Putamen (tissue), 1 donor: Measurements from ENCODE around the gene JPH2.

ENCODE experiments used
- DNase-seq: peaks from one replicate; pipeline ENCODE4 v3.0.0-alpha.2; 2016; ENCODE audit warnings: low spot score

Gene JPH2

GRCh38 chr20:44187772-44188709, 1.1 kb upstream of the JPH2 start:
- DNase-seq: no peak

GRCh38 chr20:44186674-44187053, 324 bp downstream of the JPH2 start:
- DNase-seq: no peak

GRCh38 chr20:44186201-44186600, 787 bp downstream of the JPH2 start:
- no peak for DNase-seq

- DNase-seq: no peak
Observed at GRCh38 chr20:44185574-44185973, 1.4 kb downstream of the JPH2 start.

- no peak for DNase-seq
Observed at GRCh38 chr20:44183282-44183681, 3.7 kb downstream of the JPH2 start.

GRCh38 chr20:44182863-44183262, 4.1 kb downstream of the JPH2 start:
- no peak for DNase-seq

- no peak for DNase-seq
Observed at GRCh38 chr20:44182135-44182765, 4.7 kb downstream of the JPH2 start.

DNA sequence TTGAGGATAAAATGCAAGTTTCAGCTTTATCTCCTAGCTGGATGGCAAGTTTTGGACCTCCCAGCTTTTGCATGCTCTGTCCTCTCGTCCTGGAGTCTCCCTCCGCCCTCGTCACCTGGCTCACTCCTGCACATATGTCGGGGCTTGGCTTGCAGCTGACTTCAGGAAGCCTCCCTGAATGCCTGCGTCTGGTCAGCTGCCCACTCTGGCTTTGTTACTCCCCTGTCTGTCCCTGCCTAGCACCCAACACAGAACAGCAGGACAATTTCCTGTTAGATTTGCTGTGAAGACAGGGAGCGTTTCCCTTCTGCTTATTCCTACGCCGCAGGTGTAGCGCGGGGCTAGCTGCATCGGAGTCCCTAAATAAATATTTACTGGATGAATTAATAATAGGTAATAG, 5.4 kb downstream of the JPH2 start:
- no peak for DNase-seq

GRCh38 chr20:44180814-44181213, 6.2 kb downstream of the JPH2 start:
- DNase-seq: no peak

- no peak for DNase-seq
Observed at GRCh38 chr20:44176833-44177534, 10.0 kb downstream of the JPH2 start.

DNA sequence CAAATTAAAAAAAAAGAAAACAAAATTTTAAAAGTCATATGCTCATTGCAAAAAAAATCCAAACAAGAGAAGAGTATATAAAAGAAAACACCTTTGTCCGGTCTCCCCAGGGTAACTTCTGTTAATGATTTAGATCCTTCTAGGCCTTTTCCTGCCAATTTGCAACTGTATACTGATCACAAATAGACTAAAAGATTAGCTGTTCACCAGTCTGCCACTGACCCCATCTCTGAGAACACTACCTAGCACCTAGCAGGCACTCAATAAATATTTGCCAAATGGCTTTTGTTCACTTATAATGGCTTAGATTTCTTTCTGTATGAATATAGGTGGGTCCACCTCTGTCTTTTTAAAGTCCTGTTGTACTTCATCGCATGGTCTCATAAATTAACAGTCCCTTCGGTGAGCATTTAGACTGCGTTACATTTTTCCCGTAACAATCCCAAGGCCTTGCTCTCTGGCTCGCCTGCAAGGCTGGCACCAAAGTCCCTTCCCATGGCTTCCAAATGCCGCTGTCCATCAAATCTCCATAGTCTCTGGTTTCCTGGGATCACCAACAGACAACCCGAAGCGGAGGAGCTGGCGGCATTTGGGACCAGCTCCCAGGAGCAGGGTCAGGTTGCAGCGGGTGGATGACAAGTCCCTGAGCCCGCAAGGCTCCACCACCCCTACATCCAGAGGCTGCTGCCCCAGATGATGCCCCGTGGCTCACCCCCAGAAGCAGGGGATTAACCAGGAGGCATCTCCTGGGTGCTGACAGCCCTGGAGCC, 11.8 kb downstream of the JPH2 start:
- no peak for DNase-seq

GRCh38 chr20:44173846-44174245, 13.1 kb downstream of the JPH2 start:
- no peak for DNase-seq

GRCh38 chr20:44173116-44173515, 13.9 kb downstream of the JPH2 start:
- no peak for DNase-seq

GRCh38 chr20:44172572-44172950, 14.4 kb downstream of the JPH2 start:
- DNase-seq: no peak

DNA sequence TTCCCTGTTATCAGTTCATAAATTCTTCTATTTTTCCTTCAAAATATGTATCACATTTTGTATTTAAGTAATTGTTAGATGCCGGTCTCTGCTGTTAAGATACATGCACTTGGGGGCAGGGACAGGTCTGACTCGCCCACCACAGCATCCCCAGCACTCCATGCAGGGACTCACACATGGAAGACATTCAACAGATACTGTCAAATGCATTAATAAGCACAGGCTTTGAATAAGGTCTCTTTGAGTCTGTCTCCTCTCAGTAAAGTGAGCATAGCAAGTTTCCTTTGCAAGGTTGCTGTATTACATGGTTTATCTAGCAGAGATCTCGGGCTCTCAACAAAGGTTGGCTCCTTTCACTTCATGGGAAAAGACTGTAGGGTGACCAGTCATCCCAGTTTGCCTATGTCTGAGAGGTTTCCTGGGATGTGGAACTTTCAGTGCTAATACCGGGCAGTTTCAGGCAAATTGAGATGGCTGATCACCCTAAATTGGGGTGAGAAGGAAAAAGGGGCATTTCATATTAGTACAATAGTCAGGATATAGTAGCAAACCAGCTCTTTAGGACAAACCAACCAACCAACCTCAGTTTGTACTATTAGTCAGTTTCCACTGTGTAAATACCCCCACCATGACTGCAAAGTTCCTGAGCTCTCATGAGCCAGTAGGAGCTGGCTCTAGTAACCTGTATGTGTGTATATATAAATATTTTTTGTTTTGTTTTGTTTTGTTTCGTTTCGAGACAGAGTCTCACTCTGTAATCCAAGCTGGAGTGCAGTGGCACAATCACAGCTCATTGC, 15.0 kb downstream of the JPH2 start:
- no peak for DNase-seq

DNA sequence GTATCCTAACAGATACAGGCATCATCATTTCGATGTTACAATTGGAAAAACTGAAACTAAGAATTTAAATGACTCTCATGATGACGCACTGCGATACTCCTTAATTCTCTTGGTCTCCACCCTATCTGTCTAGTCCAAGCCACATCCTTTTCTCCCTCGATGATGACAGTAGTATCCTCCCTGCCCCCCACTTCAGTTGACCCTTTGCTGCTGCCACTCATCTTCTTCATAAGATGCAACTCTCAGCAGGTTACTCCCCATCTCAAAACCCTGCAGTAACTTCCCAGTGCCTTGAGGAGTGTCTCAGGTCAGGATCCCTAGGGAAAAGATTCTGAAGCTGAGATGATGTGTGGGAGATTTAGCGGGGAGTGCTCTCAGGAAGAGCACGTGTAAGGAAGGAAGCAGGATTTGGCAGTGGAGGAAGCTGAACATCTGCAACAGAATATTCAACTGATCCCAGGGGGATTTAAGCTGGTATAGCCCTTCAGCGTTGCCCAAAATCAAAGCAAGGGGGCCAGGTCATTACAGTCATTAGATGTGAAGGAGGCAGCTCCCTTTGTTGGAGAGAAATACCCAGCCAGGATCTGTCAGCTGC, 16.1 kb downstream of the JPH2 start:
- DNase-seq: no peak

DNA sequence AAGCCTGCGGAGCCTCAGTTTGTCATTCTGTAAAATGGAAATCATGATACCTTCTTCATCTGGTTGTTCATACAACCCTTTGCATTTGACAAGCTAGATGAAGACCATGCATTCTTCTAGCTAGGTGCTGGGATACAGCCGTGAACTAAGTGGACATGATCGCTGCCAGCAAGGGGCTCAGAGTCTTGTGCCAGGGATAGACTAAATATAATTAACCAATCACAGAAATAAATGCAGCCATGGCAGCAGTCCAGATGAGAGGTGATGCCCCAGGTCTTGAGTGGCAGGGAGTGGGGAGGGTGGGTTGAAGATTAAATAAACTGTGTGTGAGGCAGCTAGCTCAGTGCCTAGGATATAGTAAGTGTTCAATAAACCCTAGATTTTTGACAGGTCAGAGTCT, 19.3 kb downstream of the JPH2 start:
- no peak for DNase-seq

- no peak for DNase-seq
Observed at GRCh38 chr20:44166477-44166876, 20.5 kb downstream of the JPH2 start.

GRCh38 chr20:44166008-44166407, 21.0 kb downstream of the JPH2 start:
- DNase-seq: no peak

DNA sequence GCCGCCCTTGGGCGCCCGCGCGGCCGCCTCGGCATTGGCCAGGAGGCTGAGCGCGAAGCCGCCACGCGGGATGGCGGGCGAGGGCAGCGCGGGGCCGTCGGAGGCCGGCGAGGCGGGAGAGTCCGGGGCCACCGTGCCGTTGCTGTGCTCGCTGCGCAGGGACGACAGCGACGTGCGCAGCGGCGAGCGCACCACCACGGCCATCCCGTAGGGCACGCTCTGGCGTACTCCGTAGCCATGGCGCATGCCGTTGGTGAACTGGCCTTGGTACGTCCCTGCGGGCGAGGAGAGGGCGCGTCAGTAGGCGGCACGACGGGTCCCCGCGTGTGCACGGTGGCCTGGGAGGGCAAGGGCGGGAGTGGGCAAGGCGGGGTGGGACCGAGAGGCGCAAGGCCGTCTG, 26.9 kb downstream of the JPH2 start:
- no peak for DNase-seq

- DNase-seq: no peak
Observed at GRCh38 chr20:44159711-44160110, 27.3 kb downstream of the JPH2 start.
